CD4-positive, alpha-beta T cell treated with Interleukin-15 for 1 hour (primary cell): ENCODE data around the gene TMEM184B.
A peak's percentile ranks its signal among the peaks of the same experiment; 100 is the strongest.

Experiments used
- DNase-seq: peaks from one replicate; pipeline ENCODE4 v3.0.0-alpha.2; 2020

TMEM184B gene

DNA sequence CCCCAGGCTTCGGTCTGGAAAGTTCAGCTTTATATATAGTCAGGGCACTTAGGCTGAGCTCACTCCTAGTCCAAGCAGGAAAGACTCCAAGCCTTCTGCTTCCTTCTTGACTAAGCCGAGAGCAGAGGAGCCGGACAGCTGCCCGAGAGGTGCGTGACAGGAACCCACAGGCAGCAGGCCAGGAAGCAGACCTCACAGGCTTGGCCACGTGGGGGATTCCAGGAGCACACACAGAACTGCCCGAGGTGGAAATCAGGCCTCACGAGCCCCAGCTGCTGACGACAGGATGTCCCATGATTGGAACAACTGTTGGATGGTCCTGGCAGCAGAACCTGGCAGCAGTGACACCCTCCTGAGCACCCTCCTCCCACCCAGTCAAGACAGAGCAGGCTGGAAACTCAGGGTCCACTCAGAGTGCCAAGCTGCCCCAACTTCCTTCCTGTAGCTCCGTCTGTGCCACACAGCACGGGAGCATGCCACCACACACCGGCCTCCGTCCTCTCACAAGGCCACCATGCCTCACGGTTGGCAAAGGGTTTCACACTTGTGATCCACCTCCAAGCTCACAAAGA, 96.6 kb downstream of the TMEM184B start:
- DNase-seq, result peak; percentile 82

DNA sequence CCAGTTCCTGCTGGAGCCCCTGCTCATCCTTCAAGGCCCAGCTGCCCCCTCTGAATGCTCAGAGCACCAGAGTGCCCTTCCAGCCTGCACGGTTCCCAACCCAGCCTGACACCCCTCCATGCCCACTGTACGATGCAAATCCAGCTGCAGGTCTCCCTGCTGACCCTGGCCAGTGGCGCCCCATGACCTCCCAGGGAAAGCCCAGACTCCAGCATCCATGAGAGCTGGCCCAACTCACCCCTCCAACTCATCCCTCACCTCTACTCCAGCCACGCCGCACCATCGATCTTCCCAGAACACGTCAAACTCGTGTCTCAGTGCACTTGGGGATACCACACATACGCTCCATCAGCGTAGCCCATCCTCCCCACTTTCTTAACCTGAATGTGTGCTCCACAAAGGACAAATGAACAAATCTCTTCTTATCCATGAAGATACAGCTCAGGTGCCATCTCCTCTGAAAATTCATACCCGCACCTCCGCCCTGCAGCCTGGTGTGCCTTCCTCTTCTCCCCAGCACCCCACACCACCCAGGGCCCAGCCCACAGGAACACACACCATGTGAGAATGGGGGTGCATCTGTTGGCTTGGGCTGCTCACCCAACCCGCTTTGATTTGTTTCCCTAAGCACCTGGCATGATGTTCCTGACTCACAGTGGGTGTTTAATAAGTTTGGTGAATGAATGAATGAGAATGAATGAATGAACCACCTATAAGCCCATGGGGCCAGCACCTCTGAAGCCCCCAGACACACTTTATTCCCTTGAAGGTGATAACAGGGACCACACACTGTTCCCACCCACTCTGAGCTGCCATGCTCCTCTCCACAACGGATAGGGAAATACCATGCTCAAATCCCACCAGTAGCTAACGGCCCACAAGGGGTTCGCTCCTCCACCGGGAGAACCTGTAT, 97.3 kb downstream of the TMEM184B start:
- no peak for DNase-seq

DNA sequence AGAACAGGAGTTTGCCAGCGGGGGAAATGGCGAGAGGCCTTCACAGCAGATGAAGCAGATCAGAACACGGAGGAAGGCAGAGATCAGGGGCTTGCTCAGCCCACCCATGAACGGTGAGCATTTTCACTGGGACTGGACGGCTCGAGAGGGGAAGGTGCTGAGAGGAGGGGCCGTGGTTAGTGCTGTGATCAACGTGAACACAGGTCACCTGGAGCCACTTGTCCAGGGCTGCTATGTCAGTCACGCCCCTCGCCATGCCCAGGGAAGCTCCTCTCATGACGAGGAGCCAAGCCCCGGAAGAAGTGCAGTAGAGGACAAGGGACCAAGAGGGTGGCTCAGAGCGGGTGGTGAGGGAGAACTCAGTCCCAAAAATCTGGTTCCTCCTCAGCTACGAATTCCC, 98.2 kb downstream of the TMEM184B start:
- no peak for DNase-seq

DNA sequence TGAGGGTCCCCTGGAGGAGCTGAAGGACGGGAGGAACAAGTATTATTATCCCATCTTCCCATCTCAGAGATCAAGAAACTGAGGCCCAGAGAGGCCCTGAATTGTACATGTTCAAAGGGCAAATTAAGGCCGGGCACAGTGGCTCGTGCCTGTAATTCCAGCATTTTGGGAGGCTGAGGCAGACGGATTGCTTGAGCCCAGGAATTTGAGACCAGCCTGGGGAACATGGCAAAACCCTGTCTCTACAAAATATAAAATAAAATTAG, 99.2 kb downstream of the TMEM184B start:
- no peak for DNase-seq

DNA sequence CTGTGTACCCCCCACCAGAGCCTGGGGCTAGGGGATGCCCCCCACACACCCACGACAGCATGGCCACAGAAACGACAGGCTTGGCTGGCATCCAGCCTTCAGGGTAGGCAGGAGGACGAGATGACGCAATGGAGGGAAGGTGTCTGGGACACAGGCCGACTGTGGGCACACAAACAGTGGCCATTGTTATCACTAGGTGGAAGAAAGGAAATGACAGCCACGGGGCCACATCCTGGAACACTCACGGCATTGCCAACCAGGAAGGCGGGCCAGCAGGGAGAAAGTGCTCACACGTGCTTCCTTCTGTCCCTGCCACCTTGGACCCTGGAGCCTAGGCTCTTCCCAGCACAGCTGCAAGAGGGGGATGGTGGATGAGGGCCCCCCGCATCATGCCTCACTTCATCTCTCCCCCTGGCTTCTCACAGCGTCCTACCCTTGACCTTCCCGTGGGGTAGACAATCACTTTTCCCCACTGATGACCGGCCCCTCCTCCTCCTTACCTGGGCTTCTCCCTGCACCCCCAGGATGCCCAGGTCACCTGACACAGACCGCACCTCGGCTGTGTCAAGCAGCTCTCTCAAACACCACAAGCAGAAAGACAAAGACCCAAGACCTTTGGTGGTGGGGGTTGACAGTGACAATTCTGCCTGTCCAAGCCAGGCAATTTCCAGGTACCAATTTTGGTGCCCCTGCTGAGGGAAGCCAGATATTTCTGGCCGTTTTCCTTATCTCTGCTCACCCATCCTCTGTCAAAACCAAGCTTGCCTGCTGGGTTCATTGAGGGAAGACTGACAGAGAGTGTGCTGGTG, 99.8 kb downstream of the TMEM184B start:
- DNase-seq, result peak; percentile 76

DNA sequence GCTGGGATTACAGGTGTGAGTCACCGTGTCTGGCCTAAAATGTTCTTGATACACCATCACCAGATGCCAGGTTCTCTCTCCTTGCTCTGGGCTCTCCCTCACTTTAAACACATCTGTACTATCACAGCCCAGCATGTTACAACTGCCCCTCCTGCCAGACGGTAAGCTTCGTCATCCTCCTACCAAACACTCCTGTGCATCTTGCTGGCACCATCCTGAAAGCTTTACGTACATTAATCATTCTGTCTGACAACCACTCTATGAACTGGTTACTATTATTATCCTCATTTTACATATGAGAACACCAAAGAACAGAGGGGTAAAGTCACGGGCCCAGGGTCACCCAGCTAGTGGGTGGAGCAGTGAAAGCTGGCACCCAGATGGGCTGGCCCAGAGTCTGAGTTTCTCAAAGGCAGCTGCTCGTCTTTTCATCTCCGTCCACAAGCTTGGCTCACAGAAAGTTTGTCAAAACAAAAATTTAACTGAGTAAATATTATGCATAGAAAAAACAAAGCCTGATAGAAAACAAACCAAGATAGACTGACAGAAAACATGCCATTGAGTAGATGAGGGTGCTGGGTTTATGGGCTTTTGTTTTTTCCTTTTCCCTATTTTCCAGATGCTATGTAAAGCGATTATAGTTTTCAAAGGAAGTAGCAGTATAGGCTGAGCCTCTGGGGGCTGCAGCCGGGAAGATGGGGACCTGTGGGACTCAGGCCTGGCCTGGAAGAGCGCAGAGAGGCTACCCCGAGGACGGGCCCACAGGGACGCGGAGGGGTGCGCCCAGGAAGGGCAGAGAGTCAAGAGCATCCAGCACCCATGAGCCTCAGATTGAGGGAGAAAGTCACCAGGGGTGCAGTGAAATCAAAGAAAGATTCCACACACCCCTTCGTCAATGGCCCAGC, 100.6 kb downstream of the TMEM184B start:
- no peak for DNase-seq

DNA sequence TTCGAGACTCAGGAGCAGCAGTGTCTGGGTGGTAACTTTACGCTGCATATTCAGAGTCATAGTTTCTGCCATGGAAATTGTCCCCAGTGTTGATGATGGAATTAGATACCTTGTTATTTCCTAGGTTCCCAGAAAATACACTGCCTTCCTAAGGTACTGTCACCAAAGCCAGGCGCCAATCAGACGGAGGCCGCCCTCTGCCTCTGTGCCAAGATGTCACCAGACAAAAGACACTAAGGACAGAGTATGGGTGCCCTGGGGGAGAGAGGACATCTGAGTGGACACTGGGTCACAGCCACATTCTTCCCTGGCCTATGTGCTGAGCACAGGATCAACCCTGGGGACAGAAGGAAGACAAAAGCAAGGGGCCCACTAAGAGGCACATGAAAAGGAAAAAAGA, 102.3 kb downstream of the TMEM184B start:
- DNase-seq, result no peak
